HEK293T (cell line): ENCODE data around the gene TCFL5.

Experiments
- CTCF ChIA-PET: fragments of 350-600 bp; formaldehyde crosslinking; extraction: SDS; loops from one replicate; lab custom pipeline; 2021; ENCODE audit warnings: antibody characterized with exemption, inconsistent platforms; lab: Yijun Ruan, JAX
- POLR2A ChIA-PET: fragments of 350-600 bp; formaldehyde crosslinking; extraction: SDS; loops from one replicate; lab custom pipeline; 2020; ENCODE audit warnings: antibody characterized with exemption, inconsistent platforms; lab: Yijun Ruan, JAX
- DNase-seq: peaks from one replicate; pipeline ENCODE4 v3.0.0; 2012; ENCODE audit warnings: mixed read lengths; ENCODE audit errors: extremely low spot score
- ARNT ChIP-seq: fragments of 450-650 bp; IDR thresholded peaks from 2 replicates; pipeline ENCODE4 v1.6.1; 2017; ENCODE audit warnings: mild to moderate bottlenecking
- BHLHE40 ChIP-seq: fragments of 450-650 bp; IDR thresholded peaks from 2 replicates; pipeline ENCODE4 v1.6.1; 2016; ENCODE audit warnings: mild to moderate bottlenecking, moderate library complexity, borderline replicate concordance
- CTBP1 ChIP-seq: fragments of 450-650 bp; IDR thresholded peaks from 2 replicates; pipeline ENCODE4 v1.6.1; 2016; ENCODE audit warnings: borderline replicate concordance
- ELF4 ChIP-seq: fragments of 450-650 bp; IDR thresholded peaks from 2 replicates; pipeline ENCODE4 v1.6.1; 2017; ENCODE audit warnings: antibody characterized with exemption
- FOXA1 ChIP-seq: fragments of 450-650 bp; IDR thresholded peaks from 2 replicates; pipeline ENCODE4 v1.6.1; 2016; ENCODE audit warnings: mild to moderate bottlenecking
- FOXK2 ChIP-seq: fragments of 450-650 bp; IDR thresholded peaks from 2 replicates; pipeline ENCODE4 v1.6.1; 2016; ENCODE audit warnings: mild to moderate bottlenecking
- FOXM1 ChIP-seq: fragments of 450-650 bp; IDR thresholded peaks from 2 replicates; pipeline ENCODE4 v1.6.1; 2017; ENCODE audit warnings: mild to moderate bottlenecking, borderline replicate concordance
- HDGF ChIP-seq: fragments of 450-650 bp; IDR thresholded peaks from 2 replicates; pipeline ENCODE4 v1.6.1; 2017; ENCODE audit warnings: antibody characterized with exemption, borderline replicate concordance
- L3MBTL2 ChIP-seq: fragments of 450-650 bp; conservative IDR thresholded peaks from 2 replicates; pipeline ENCODE4 v1.6.1; 2016; ENCODE audit warnings: mild to moderate bottlenecking
- LEF1 ChIP-seq: fragments of 450-650 bp; IDR thresholded peaks from 2 replicates; pipeline ENCODE4 v1.6.1; 2017; ENCODE audit warnings: mild to moderate bottlenecking, borderline replicate concordance
- NFRKB ChIP-seq: fragments of 450-650 bp; IDR thresholded peaks from 2 replicates; pipeline ENCODE4 v1.6.1; 2016; ENCODE audit warnings: mild to moderate bottlenecking, moderate library complexity
- SP1 ChIP-seq: fragments of 450-650 bp; IDR thresholded peaks from 2 replicates; pipeline ENCODE4 v1.6.1; 2017
- SUZ12 ChIP-seq: fragments of 450-650 bp; IDR thresholded peaks from 2 replicates; pipeline ENCODE4 v1.6.1; 2016; ENCODE audit warnings: mild to moderate bottlenecking
- TARDBP ChIP-seq: fragments of 450-650 bp; IDR thresholded peaks from 2 replicates; pipeline ENCODE4 v1.6.1; 2016
- ZNF384 ChIP-seq: fragments of 450-650 bp; IDR thresholded peaks from 2 replicates; pipeline ENCODE4 v1.6.1; 2016
- TF ChIP-seq, protein P1 (sequence below): fragments of 450-650 bp; IDR thresholded peaks from 2 replicates; pipeline ENCODE4 v1.6.1; 2016

The TCFL5 gene

DNA sequence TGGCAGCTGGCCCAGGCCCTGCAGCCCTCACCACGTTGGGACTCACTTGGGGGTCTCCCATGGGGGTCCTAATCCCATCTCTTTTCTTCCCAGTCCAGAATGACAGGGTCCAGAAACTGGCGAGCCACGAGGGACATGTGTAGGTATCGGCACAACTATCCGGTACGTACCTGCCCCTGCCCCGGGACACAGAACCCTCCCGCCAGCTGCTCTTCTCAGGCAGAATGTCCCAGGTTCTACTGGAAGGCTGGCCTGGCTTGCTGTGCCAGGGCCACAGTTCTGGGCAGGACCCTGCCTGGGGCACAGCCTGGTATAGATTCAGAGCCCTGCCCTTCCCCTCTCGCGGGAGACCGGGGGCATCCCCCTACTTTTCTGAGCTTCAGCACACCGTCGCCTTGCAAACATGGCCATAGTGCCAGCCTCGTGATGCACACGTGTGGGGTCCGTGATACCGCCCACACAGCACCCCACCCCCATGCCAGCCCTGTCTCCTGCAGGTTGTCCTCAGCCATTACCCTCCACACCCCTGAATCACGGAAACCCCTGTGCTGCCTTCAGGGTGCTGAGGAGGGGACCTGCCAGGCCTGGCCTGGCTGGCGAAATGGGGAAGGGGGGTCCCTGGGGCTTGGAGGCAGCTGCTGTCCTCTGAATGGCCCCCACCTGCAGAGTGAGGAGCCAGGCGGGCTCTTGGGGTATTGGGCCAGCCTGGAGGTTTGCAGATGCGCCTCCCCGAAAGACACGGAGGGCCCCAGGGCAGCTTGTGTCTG lies 54.0 kb downstream of the TCFL5 start:
- ChIA-PET POLR2A (interaction anchor here (0.6 to 4.4 kb wide), 3 partner anchors 12 to 165 kb away, joined by 3 to 21 read pairs (median 3); partner anchors contain the start of gene MRGBP), CTCF (interaction anchor here (0.8 to 1.0 kb wide), 2 partner anchors 155 to 311 kb away, joined by 3 to 4 read pairs; no protein-coding TSS in a partner anchor)
- no peak for DNase-seq
- no peak for TF ChIP-seq BHLHE40
- no peak for TF ChIP-seq FOXA1
- TF ChIP-seq LEF1 = no peak
- TF ChIP-seq ARNT = no peak
- no peak for TF ChIP-seq FOXM1
- TF ChIP-seq L3MBTL2 = no peak
- TF ChIP-seq ELF4 = no peak
- TF ChIP-seq TARDBP = no peak
- no peak for TF ChIP-seq CTBP1
- TF ChIP-seq NFRKB = no peak
- TF ChIP-seq HDGF = no peak
- TF ChIP-seq, protein P1, sequence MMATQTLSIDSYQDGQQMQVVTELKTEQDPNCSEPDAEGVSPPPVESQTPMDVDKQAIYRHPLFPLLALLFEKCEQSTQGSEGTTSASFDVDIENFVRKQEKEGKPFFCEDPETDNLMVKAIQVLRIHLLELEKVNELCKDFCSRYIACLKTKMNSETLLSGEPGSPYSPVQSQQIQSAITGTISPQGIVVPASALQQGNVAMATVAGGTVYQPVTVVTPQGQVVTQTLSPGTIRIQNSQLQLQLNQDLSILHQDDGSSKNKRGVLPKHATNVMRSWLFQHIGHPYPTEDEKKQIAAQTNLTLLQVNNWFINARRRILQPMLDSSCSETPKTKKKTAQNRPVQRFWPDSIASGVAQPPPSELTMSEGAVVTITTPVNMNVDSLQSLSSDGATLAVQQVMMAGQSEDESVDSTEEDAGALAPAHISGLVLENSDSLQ = no peak
- TF ChIP-seq SP1 = no peak
- TF ChIP-seq FOXK2 = no peak
- no peak for TF ChIP-seq SUZ12
- TF ChIP-seq ZNF384 = no peak

DNA sequence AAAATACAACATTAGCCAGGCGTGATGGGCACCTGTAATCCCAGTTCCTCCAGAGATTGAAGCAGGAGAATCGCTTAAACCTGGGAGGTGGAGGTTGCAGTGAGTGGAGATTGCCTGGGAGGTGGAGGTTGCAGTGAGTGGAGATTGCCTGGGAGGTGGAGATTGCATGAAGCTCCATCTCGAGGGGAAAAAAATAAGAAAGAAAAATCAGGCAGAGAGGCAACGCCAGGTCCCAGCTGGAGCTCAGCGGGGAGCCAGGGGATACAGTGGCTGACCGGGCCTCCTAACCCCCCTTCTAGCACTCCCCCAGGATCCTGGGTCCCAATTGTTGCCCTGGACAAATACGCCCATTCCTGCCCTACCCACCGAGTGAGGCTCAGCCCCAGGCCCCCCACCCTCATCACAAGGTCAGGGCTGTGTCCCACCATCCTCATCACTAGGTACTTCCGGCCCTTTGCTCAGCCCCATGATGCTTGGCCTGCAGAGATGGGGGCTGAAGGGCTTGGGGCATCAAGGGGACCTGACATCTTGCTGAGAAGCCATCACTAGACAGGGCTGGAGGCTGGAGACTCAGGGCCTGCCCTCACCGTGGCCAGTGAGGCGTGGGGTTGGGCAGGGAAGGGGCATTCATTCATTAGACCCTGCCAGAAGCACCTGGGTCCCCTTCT lies 55.1 kb downstream of the TCFL5 start:
- ChIA-PET CTCF (interaction anchor here (1.0 kb wide), 1 partner anchor 41 kb away, joined by 3 read pairs; no protein-coding TSS in a partner anchor), POLR2A (no interaction called here)
- DNase-seq = no peak
- no peak for TF ChIP-seq ZNF384
- TF ChIP-seq L3MBTL2 = no peak
- TF ChIP-seq HDGF = no peak
- TF ChIP-seq SP1 = no peak
- TF ChIP-seq, protein P1 = no peak
- no peak for TF ChIP-seq ELF4
- no peak for TF ChIP-seq ARNT
- TF ChIP-seq LEF1 = no peak
- no peak for TF ChIP-seq CTBP1
- TF ChIP-seq SUZ12 = no peak
- TF ChIP-seq FOXM1 = no peak
- TF ChIP-seq TARDBP = no peak
- TF ChIP-seq FOXA1 = no peak
- no peak for TF ChIP-seq BHLHE40
- TF ChIP-seq FOXK2 = no peak
- TF ChIP-seq NFRKB = no peak

DNA sequence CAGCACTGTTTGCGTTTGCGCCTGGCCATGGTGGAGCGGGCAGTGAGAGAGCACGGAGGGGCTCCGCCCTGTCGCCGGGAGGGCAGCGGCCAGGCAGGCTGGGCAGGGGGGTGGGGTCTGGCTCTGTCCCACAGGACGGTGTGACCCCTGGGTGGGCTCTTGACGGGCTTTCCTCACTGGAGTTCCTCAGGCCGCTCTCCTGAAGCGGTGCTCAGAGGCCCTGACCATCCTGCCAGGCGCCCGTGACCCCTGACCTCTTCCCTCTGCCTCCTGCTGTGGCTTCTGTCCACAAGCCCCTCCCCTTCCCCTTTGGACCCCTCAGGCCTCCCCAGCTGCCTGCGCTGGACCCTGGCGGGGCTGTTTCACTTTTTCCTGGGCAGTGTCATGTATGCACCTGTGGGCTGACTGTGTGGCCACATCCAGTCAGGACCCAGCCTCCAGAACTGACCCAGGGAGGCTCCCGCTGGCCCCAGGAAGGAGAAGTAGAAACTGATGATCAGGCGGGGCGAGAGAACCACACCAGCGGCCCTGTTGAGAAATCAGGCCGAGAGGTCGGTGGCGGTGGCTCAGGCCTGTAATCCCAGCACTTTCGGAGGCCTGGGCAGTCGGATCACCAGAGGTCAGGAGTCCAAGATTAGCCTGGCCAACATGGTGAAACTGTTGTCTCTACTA lies 55.8 kb downstream of the TCFL5 start:
- ChIA-PET CTCF (interaction anchor here (1.0 kb wide), 1 partner anchor 42 kb away, joined by 3 read pairs; no protein-coding TSS in a partner anchor), POLR2A (interaction anchor here (3.5 kb wide), 1 partner anchor 11 kb away, joined by 25 read pairs; the partner anchor contains the start of gene MRGBP)
- no peak for TF ChIP-seq FOXM1
- TF ChIP-seq ZNF384 = no peak
- TF ChIP-seq, protein P1 = no peak
- no peak for TF ChIP-seq LEF1
- no peak for TF ChIP-seq SUZ12
- TF ChIP-seq ARNT = no peak
- TF ChIP-seq ELF4 = no peak
- no peak for TF ChIP-seq CTBP1
- no peak for TF ChIP-seq NFRKB
- TF ChIP-seq HDGF = no peak
- no peak for TF ChIP-seq BHLHE40
- no peak for TF ChIP-seq FOXA1
- no peak for TF ChIP-seq SP1
- no peak for TF ChIP-seq L3MBTL2
- TF ChIP-seq TARDBP = no peak
- no peak for TF ChIP-seq FOXK2
- DNase-seq = no peak

DNA sequence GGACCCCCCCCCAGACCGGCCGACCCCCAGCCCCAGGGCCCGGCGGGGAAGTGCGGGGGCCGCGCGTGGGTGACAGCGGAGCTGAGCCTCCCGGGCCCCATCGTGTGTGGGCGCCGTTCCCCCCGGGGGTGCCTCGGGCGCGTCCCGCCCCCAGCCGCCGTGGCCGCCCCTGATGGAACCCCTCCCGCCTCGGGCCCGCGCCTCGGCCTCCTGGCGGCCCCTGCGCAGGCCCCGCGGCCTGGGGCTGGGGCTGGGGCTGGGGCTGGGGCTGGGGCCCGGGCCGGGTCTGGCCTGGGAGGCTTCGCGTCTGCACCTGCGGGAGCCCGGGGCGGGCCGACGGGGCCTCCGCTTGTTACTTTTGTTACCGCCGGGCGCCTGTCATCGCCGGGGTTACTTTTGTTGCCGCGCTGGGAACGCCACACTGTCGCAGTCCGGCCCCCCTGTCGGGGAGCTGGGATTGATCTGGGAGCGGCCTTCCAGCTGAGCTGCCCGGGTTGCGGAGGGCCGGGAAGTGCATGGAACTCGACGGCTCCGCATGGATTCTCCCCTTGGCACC lies 56.4 kb downstream of the TCFL5 start:
- CTCF ChIA-PET = interaction anchor here (1.0 kb wide), 1 partner anchor 42 kb away, joined by 3 read pairs; no protein-coding TSS in a partner anchor
- POLR2A ChIA-PET = interaction anchor here (3.5 kb wide), 1 partner anchor 10 kb away, joined by 25 read pairs; the partner anchor contains the start of gene MRGBP

More for the DNA sequence above, 56.4 kb downstream of the TCFL5 start:
- no peak for DNase-seq
- TF ChIP-seq, protein P1 = no peak
